CD4-positive, CD25-positive, alpha-beta regulatory T cell (primary cell): ENCODE results near the gene SSX5. TPM values are rescaled to one million over a fixed set of nuclear protein-coding genes. Genes with fewer than 3 reads are reported as not detected.
"Not testable (repeated sequence)": the region's sequence is repeated elsewhere in the genome, so short reads cannot be mapped to it uniquely, and the experiment has no call there.

Experiments
- ATAC-seq, 2 donors: fragments of 150-1000 bp; cut with Tn5 transposase; one replicate each; pipeline ENCODE4 v1.10.0; 2021; ENCODE audit warnings: low read depth in 2 of 2, moderate number of reproducible peaks in 2 of 2, moderate library complexity in 1 of 2
- DNase-seq, 3 donors: peaks; one replicate each; pipeline versions ENCODE4 v3.0.0 to v3.0.0-alpha.2; 2012 to 2022; ENCODE audit warnings: mixed read lengths in 1 of 3
- H3K27ac ChIP-seq: one replicate; pipeline ENCODE4 v1.7.0; 2013; ENCODE audit warnings: mild to moderate bottlenecking, low read length; ENCODE audit not compliant: insufficient read depth, poor library complexity, severe bottlenecking
- H3K27me3 ChIP-seq: one replicate; pipeline ENCODE4 v1.7.0; 2013; ENCODE audit warnings: low read length; ENCODE audit not compliant: control insufficient read depth, insufficient read depth
- H3K36me3 ChIP-seq: one replicate; pipeline ENCODE4 v1.7.0; 2013; ENCODE audit warnings: mild to moderate bottlenecking, low read length, moderate library complexity; ENCODE audit not compliant: control insufficient read depth, insufficient read depth
- H3K4me1 ChIP-seq: 2 replicates; pipeline ENCODE4 v1.7.0; 2013; ENCODE audit warnings: mild to moderate bottlenecking, low read length; ENCODE audit not compliant: insufficient read depth, control insufficient read depth, poor library complexity, severe bottlenecking
- H3K4me3 ChIP-seq: one replicate; pipeline ENCODE4 v1.7.0; 2013; ENCODE audit warnings: low read depth, mild to moderate bottlenecking, low read length, moderate library complexity
- H3K9me3 ChIP-seq, 2 experiments: 1 replicate in 1 of 2; 2 replicates in 1 of 2; pipeline ENCODE4 v1.7.0; 2013; ENCODE audit warnings: low read length in 2 of 2, mild to moderate bottlenecking in 1 of 2, moderate library complexity in 1 of 2; ENCODE audit not compliant: control insufficient read depth in 2 of 2
- H3K27ac Mint-ChIP-seq, 3 donors: one replicate each; pipeline ENCODE4 v1.8.0; 2020 to 2022; ENCODE audit warnings: mild to moderate bottlenecking in 3 of 3, mixed read lengths in 3 of 3, moderate library complexity in 2 of 3
- H3K27me3 Mint-ChIP-seq: one replicate; pipeline ENCODE4 v1.8.0; 2022; ENCODE audit warnings: mild to moderate bottlenecking, mixed read lengths
- H3K36me3 Mint-ChIP-seq: one replicate; pipeline ENCODE4 v1.8.0; 2020; ENCODE audit warnings: mixed read lengths
- H3K4me1 Mint-ChIP-seq, 4 donors: one replicate each; pipeline ENCODE4 v1.8.0; 2020 to 2022; ENCODE audit warnings: mixed read lengths in 4 of 4, mild to moderate bottlenecking in 1 of 4
- H3K4me3 Mint-ChIP-seq, 4 donors: one replicate each; pipeline ENCODE4 v1.8.0; 2020 to 2022; ENCODE audit warnings: mild to moderate bottlenecking in 4 of 4, mixed read lengths in 4 of 4, moderate library complexity in 3 of 4
- H3K9me3 Mint-ChIP-seq, 7 donors: one replicate each; pipeline ENCODE4 v1.8.0; 2020 to 2022; ENCODE audit warnings: mixed read lengths in 7 of 7, mild to moderate bottlenecking in 3 of 7, moderate library complexity in 2 of 7
- polyA plus RNA-seq, 4 donors: library from polyadenylated mRNA; unstranded; fragments of 300-500 nt; fragmentation: Illumina TruSeq; gene quantifications; one replicate each; pipeline ENCODE4 v1.2.3, GENCODE V29; 2021
- total RNA-seq: library from RNA; stranded (reverse); gene quantifications from one replicate; pipeline ENCODE4 v1.2.3, GENCODE V29; 2022

Gene SSX5
- total and polyA plus RNA-seq, 5 donors from 2014 or later: not detected

- Mint-ChIP-seq H3K9me3 (peaks cover 0 to 2% (median 0%) of the 10 kb centered on the region in 7 donors), H3K36me3 (no peaks in the 10 kb centered on the region), H3K27ac (no peak overlapping the region), H3K4me1 (no peaks in the 10 kb centered on the region), H3K4me3 (no peak overlapping the region), H3K27me3 (no peaks in the 10 kb centered on the region)
- no peaks in the 10 kb centered on the region for H3K36me3 ChIP-seq
- H3K4me3 ChIP-seq: no peak overlapping the region
- no peak overlapping the region for H3K27ac ChIP-seq
- no peaks in the 10 kb centered on the region for H3K27me3 ChIP-seq
- DNase-seq (no peak), ATAC-seq (no peak)
- H3K9me3 ChIP-seq: no peaks in the 10 kb centered on the region
- no peaks in the 10 kb centered on the region for H3K4me1 ChIP-seq
Observed at GRCh38 chrX:48165241-48165640, 31.4 kb downstream of the SSX5 start.

DNA sequence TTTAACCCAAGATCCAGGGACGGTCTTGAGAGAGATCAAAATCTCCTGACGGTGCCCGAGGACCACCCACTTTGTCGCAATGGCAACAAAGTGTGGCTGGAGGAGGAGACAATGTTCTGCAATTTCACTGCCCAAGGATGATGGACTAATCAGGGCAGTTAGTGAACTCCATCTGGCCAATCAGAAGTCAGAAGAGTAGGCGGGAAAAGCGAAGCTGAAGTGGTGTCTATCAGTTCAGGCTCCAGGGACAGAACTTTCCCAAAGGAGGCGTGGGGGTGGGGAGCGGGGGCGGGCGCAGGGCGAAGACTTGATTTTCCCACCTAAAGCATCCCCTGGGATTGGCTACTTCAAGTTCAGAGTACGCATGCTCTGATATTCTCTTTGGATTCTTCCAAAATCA lies 40.6 kb downstream of the SSX5 start:
- H3K27ac ChIP-seq: no peak overlapping the region
- H3K4me3 ChIP-seq: no peak overlapping the region
- Mint-ChIP-seq H3K27me3 (peaks cover 4% of the 10 kb centered on the region), H3K9me3 (peaks cover 0 to 2% (median 0%) of the 10 kb centered on the region in 7 donors), H3K36me3 (no peaks in the 10 kb centered on the region), H3K27ac (no peak overlapping the region), H3K4me3 (no peak overlapping the region), H3K4me1 (no peaks in the 10 kb centered on the region)
- no peaks in the 10 kb centered on the region for H3K9me3 ChIP-seq
- no peaks in the 10 kb centered on the region for H3K36me3 ChIP-seq
- no peak for ATAC-seq
- no peak for DNase-seq
- H3K4me1 ChIP-seq: no peaks in the 10 kb centered on the region
- no peaks in the 10 kb centered on the region for H3K27me3 ChIP-seq

DNA sequence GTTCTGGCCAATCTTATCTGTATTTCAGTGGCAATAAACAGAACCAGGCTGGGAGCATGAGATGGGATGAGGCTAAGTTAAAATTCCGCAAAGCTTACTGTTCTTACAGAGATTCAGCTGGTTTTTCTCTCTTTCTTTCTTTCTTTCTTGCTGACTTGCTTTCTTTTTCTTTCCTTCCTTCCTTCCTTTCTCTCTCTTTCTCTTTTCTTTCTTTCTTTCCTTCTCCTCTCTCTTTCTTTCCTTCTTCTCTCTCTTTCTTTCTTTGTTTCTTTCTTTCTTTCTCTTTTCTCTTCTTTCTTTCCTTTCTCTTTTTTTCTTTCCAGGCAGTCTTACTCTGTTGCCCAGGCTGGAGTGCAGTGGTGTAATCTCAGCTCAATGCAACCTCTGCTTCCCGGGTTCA lies 41.8 kb downstream of the SSX5 start:
- H3K4me3 Mint-ChIP-seq: no peak overlapping the region
- Histone ChIP-seq H3K36me3 (no peaks in the 10 kb centered on the region), H3K27ac (no peak overlapping the region), H3K9me3 (no peaks in the 10 kb centered on the region), H3K27me3 (no peaks in the 10 kb centered on the region), H3K4me3 (no peak overlapping the region), H3K4me1 (no peaks in the 10 kb centered on the region)
- DNase-seq: no peak
- ATAC-seq: no peak
- no peaks in the 10 kb centered on the region for H3K36me3 Mint-ChIP-seq
- H3K4me1 Mint-ChIP-seq: no peaks in the 10 kb centered on the region
- H3K9me3 Mint-ChIP-seq: peaks cover 0 to 2% (median 0%) of the 10 kb centered on the region in 7 donors
- peaks cover 4% of the 10 kb centered on the region for H3K27me3 Mint-ChIP-seq
- H3K27ac Mint-ChIP-seq: no peak overlapping the region

GRCh38 chrX:48153769-48154168 lies 42.8 kb downstream of the SSX5 start:
- no peaks in the 10 kb centered on the region for H3K4me1 ChIP-seq
- H3K9me3 ChIP-seq: no peaks in the 10 kb centered on the region
- no peaks in the 10 kb centered on the region for H3K36me3 ChIP-seq
- no peaks in the 10 kb centered on the region for H3K36me3 Mint-ChIP-seq
- no peaks in the 10 kb centered on the region for H3K4me1 Mint-ChIP-seq
- H3K9me3 Mint-ChIP-seq: peaks cover 0 to 2% (median 0%) of the 10 kb centered on the region in 7 donors
- no peak overlapping the region for H3K27ac Mint-ChIP-seq
- no peak for DNase-seq
- H3K27me3 ChIP-seq: no peaks in the 10 kb centered on the region
- H3K4me3 ChIP-seq: no peak overlapping the region
- no peak overlapping the region for H3K27ac ChIP-seq
- peaks cover 4% of the 10 kb centered on the region for H3K27me3 Mint-ChIP-seq
- H3K4me3 Mint-ChIP-seq: no peak overlapping the region
- ATAC-seq: no peak

DNA sequence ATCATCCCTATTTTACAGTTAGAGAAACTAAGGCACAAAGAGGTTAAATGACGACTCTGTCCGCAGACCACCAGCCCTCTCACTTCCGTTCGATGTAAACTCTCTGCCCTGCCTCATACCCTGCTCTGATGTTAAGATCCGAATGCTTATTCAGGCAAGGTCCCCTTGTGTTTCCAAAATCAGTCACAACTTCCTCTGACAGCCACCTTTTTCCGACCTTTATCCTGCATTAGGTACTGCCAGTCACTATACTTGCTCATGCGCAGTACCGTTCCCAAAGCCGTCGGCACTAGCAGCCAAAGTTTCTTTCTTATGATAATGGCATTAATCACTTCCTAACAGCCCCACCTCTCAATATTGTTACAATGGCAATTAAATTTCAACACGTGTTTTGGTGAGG lies 53.9 kb downstream of the SSX5 start:
- not testable (repeated sequence) for DNase-seq, H3K4me3 ChIP-seq, H3K4me1 ChIP-seq, H3K36me3 Mint-ChIP-seq, H3K9me3 Mint-ChIP-seq, H3K27ac Mint-ChIP-seq, H3K4me3 Mint-ChIP-seq, H3K27me3 ChIP-seq, H3K9me3 ChIP-seq, H3K36me3 ChIP-seq, ATAC-seq, H3K27me3 Mint-ChIP-seq, H3K27ac ChIP-seq
- peaks cover 0 to 11% (median 0%) of the 10 kb centered on the region in 4 donors for H3K4me1 Mint-ChIP-seq

GRCh38 chrX:48141810-48142508 lies 54.6 kb downstream of the SSX5 start:
- H3K9me3 ChIP-seq, H3K4me1 ChIP-seq, DNase-seq, H3K27me3 Mint-ChIP-seq, H3K4me3 ChIP-seq, H3K36me3 ChIP-seq, H3K36me3 Mint-ChIP-seq, H3K9me3 Mint-ChIP-seq, H3K27ac Mint-ChIP-seq, H3K27me3 ChIP-seq, H3K27ac ChIP-seq, H3K4me3 Mint-ChIP-seq: not testable (repeated sequence)
- ATAC-seq: peak; percentile 79 to 81
- peaks cover 0 to 11% (median 0%) of the 10 kb centered on the region in 4 donors for H3K4me1 Mint-ChIP-seq

GRCh38 chrX:48139076-48139475 lies 57.5 kb downstream of the SSX5 start:
- not testable (repeated sequence) for H3K9me3 ChIP-seq, H3K36me3 ChIP-seq, H3K36me3 Mint-ChIP-seq, H3K27ac ChIP-seq, H3K4me1 Mint-ChIP-seq, H3K27me3 Mint-ChIP-seq, H3K4me3 Mint-ChIP-seq, H3K4me1 ChIP-seq, H3K9me3 Mint-ChIP-seq, ATAC-seq, H3K27me3 ChIP-seq, H3K4me3 ChIP-seq, DNase-seq
- H3K27ac Mint-ChIP-seq: peak overlapping the region in 1 of 3 donors; percentile 20
